Stimulated activated CD4-positive, alpha-beta T cell treated with anti-CD3 and anti-CD28 coated beads, Interleukin-12 subunit alpha, Interleukin-12 subunit beta, amount 100 ng/mL, for 4 hours (primary cell): ENCODE results near the gene PKD1L1.
A peak's percentile ranks its signal among the peaks of the same experiment; 100 is the strongest.

Experiments
- DNase-seq: peaks from one replicate; pipeline ENCODE4 v3.0.0-alpha.2; 2020

The PKD1L1 gene

DNA sequence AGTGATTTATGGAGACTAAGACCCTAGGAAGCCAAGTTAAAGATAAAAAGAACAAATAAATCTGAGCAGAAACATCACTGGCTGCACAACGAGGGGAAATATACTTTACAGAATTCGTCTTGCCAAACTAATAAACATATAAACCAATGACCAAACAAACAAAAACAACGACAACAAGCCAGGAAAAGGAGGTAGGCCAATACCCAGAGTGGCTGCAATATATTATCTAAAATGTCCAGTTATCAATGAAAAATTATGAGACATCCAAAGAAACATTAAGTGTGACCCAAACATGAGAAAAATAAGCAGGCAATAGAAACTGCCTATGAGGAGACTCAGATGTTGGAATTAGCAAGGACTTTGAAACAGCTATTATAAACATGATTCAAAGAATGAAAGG, 81.0 kb downstream of the PKD1L1 start:
- no peak for DNase-seq

DNA sequence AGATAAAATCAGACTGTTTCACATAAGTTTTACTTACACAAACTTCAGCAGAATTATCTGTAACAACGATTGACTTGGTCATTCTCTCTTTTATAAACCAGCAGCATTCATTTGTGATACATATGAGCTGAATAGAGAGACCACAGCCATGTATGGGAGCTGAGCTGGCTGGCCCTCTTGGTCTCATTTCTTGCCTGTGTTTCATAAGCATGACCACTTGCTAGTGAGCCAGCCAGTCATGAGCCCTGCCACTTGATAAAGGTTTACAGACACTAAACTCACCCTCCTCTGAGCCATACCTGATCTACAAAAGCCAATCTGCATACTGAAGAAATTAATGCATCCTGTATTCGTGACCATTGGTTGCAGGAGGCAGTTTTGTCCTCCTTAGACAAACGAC, 82.1 kb downstream of the PKD1L1 start:
- no peak for DNase-seq

DNA sequence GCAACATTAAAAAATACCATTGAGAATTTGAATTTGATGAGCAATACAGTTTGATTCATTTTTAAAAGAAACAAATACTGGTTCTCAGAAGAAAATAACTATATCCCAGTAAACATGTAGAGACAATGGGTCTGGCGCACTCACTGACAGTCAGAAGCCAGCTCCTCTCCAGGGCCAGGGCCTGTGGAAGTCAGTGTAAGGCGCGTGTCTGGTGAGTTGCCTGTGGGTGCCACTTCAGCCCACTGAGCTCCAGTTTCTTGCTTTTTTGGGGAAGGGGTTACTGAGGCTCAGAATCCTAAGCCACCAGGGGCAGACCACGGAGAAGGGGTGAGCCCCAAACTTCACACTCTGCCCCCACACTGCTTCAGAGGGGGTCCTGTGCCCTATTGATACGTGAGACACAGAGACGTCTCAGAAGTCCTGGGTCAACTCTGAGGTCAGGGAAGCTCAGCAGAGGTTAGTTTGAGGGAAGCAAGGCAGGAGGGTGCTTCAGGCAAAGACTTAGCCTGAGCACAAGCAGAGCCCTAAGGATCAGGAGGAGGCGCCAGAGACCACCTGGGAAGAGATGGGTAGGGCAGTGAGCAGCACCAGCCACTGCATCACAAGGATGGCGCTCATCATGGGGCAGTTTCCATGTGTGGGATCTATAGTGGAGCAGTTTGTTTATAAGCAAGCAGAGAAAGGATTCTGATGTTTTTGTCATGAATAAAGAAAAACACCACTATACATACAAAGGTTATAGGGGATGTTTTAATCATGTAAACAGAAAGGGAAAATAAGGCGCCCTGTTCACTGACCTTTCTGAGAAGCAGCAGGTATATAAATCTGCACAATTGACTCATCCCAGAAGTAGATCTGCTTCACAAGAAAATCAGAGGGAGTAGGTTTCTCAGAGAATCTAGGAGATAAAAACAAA, 95.7 kb downstream of the PKD1L1 start:
- DNase-seq, result no peak

DNA sequence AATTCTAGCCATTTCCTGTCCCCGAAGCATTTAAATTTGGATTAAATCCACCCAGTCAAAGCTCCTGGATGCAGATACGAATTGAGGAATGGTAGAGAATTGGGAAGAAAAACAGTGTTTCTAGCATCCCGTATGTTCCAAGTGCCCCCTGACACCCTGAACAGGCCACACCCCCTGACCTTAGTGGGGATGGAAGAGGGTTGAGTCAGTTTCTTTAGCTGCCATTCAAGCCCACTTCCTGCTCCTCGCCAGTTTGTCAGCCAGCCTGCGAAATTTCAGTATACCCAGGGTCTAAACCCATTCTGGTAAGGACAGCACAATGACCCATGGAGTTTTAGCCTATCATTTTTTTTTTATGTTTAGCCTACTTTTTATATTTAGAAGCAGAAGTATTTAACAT, 101.1 kb downstream of the PKD1L1 start:
- no peak for DNase-seq

DNA sequence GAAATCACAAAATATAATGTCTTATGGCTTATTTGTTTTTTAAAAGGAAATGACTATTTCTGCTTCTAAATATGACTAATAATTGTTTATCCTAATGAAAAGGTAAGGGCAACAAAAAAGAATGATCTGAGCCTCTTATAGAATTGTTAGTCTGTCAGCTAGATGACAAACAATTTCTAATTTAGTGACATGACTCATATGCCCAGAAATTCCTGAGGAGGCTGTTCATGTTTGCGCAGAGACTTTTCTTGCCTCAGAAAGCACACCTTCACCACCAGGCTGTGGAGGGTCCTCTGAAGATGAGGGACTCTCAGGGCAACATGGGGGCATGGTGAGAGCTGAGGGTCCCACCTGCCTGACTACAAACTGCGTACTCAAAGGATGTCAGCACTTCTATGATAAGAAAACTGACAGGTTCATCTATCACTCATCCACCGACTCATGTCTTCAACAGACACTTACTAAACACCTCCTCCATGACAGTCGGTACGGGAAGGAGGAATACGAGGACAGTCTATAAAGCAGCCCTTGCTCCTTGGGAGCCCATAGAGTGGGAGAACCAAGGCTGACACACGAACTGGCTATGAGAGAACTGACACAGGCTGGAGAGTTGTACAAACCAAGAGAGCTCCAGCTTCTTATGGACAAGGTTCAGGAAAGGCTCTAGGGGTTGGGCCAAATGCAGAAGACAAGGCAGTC, 102.0 kb downstream of the PKD1L1 start:
- DNase-seq, result no peak

DNA sequence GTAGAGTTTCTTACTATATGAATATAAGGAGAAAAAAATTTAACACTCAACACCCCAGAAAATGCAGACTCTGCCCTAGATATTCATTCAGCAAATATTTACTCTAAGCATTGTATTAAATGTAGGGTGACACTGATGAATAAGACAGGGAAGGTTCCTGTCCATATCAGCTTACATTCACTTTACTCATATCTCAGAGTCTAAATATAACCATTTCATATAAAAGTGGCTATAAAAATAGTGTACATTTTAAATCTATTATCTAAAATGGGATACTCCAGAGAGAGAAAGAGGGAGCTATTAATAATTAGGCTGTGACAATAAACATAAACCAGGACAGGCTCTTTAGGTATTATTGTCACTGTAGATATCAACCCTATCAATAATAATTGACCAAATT, 104.0 kb downstream of the PKD1L1 start:
- no peak for DNase-seq

DNA sequence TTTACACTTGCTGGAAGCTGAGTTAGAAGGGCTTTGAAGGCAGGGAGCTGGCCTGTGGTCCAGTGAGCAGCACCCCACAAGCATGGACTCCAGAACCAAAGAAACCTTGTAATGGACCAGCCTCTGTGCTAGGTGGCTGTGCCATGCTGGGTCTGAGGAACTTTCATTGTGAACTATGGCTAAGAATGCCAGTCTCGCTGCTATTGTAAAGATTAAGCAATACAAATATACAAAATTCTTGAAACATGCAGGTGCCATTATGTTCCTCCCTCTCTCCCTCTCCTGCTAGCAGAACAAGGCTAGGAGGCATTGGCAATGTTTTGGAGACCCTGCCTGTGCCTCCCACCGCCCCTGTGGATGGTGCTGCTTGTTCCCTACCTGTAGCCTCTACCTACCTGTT, 105.0 kb downstream of the PKD1L1 start:
- no peak for DNase-seq

DNA sequence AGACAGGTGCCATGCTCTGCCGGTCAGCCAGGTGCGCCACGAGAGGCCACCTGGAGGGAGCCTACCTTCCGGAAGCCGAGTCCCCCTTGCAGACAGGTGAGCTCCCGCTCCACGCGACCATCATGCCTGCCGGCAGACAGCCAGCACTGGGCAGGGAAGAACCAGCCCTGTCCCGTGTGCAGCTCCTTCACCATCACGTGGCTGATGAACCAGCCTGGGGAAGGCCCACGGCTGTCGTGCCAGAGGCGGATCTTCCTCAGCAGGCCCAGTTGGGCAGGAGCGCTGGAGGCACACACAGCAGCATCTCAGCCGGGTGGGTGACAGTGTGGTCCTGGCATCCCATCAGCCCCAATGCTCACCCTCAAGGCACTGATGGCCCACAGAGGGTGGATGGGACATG, 108.9 kb downstream of the PKD1L1 start:
- DNase-seq, result no peak

DNA sequence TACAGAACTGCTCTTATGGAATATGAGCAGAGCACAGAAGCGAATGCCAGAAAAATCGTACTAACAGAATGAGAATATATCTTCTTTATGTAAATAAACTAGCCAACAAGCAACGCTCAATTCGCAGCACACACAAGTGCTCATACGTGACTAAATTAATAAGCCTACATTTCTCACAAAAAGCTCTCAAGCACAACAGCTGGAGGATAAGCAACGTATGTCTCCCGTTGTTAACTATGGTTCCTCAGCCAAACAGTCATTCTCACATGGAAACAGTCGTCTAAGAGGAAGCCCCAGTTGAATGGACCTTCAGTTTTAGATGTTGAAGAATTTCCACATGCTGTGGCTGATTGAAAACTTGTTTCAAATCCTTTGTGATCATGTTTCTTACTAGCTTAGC, 110.4 kb downstream of the PKD1L1 start:
- DNase-seq, result no peak

DNA sequence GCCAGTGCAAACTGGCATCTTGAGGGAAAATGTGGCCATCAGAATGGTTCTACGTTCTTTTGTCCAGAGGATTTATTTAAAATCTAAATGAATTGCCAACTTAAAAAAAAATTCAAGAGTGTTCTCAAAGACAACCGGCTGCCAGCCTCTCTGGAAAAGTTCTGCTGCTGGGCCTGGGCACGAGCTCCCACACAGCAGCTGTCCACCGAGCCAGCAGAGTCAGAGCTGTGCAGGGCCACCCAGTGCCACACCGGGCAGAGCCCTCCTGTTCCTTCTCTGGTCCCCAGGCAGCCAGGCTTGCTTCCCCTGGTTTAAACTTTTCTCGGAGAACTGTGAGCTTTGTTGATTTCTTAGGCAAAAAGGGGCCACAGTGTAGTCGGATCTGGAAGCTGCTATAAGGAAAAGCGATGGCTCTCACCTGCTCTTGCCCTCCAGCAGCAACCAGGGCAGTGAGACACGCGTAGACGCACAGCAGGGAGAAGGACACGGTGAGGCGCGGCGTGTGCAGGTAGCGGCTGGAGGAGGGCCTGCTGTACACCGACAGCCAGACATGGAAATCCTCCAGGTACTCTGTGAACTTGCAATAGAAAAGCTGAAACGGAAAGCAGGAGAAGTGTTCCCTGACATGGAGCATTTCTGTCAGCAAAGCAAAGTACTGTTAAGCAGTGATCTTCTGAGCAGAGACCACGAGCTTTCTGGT, 111.6 kb downstream of the PKD1L1 start:
- no peak for DNase-seq

DNA sequence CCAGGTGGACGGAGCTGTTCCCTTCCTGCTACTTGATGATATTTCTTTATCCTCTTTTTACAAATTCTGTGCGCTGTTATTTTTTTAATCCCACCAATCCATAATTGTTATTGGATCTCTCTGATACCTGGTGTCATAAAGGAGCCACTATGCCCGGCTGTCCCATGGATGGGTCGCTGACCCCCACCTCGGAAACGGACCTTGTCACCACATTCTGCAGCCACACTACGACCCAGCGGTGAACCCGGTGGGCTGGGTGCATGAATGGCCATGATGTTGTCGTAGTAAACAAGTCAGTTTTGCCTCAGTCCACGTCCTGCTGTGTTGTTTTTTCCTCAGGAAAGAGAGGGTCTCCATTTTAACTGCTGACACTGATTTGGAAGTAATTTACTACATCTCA, 112.2 kb downstream of the PKD1L1 start:
- no peak for DNase-seq

DNA sequence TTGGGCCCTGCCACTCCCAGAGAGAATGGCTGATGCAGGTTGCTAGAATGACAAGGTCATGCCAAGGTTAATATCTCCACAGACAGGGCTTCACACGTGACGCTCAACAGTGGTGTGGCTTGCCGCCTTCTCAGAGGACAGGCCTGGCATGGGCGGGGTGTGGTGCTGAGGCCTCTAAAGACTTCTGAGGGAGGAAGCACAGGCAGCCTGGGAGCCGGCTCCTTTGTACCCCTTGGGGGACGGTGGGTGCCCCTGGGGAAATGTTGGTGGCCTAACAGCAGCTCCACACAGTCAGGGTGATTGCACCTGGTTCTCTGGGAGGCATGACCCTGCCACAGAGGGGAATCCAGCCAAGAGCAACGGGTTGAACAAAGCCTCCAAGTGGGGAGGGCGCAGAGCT, 115.1 kb downstream of the PKD1L1 start:
- DNase-seq, result no peak

DNA sequence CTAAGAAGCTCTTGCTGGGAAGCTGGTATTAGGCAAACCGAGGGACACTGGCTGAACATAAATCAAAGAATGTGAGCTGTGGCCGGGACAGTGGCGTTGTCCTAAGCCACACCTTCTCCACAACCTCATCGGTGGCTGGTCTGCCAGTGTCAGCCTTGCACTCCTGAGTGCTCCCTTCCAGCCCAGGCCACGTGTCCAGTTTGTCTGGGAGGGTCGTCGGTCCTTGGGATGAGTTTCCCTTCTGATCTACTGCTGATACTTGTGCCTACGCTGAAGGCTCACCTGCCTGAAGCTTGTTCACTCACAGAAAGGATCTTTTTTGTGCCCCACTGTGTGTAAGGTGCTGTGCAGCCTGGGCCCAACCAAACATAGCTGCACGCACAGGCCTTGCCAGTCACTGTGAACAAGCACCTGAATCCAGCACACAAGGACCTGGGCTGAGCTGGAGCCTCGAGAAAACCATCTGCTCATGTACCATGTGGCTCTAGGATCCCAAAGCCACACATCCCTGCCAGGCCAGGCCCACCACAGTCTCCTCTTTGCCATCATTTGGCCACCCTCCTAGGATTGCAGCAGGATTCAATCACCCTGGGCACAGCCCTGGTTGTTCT, 116.1 kb downstream of the PKD1L1 start:
- DNase-seq, result no peak

DNA sequence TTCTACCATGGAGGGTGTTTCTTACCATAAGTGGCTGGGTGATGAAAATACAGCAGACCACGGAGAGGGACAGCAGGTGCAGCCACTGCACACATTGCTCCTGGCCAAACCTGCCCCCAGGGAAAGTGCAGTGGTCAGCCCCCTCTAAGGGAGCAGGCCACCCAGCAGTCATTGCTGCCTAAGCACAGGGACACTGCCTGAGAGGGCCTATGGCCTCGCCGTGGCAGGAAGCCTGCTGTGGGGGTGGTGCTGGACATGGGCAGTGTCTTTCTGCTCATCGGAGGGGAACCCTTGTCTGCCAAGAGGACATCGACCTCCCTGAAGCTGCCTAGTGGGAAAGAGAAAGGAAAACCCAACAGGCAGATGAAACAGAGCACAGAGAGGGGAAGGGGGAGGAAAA, 118.3 kb downstream of the PKD1L1 start:
- no peak for DNase-seq

DNA sequence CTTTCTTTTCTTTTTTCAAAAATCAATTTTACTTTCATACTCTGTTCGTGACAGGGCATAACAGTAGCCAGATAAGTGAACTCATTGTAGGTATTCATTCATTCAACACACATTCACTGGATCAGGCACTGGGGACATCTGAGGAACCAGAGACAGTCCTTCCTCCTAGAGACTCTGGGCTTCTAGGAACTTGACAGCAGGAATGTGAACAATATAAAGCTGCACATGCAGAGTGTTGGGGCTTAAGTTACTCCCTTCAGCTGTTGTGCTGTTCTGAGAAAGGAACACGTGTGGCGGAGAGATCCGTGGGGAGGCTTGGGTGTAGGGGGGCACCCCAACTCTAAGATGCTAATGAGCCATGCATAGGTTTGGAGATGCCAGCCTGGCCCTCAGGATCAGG, 120.4 kb downstream of the PKD1L1 start:
- DNase-seq, result no peak

DNA sequence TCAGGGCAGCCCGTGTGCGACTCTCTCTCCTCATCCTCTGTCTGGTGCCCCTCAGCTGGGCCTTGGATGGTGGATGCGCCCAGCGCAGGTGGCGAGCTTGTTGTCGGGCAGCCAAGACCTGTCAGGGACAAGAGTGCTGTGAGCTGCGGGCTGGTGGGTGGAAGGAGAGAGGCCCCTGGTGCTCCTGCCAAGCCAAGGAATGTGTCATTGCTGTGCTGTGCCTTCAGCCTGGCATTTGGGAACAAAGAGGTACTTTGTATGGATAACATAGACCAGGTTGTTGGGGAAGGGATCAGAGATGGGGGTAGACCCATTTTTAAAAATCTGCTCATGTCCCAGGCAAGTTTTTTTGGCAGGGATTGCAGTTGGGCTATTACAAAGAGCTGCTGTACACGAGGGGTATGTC, 120.9 kb downstream of the PKD1L1 start:
- no peak for DNase-seq

DNA sequence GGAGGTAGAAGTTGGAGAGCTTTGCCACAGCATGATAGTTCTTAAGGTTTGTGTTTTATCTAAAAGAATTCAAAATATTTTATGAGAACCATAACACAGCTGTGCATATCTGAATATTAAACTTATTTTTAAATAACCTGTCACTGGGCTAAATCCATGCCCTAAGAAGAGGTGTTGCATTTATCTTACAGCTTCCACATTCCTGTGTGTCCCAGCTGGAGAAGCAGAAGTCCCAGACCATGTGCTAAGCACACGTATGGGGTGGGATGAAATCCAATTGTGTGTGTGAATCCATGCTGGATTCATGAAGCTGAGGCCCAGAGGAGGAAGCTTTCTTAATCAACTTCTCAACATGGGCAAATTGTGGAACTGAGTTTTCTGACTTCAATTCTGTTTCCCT, 121.5 kb downstream of the PKD1L1 start:
- DNase-seq, result no peak

DNA sequence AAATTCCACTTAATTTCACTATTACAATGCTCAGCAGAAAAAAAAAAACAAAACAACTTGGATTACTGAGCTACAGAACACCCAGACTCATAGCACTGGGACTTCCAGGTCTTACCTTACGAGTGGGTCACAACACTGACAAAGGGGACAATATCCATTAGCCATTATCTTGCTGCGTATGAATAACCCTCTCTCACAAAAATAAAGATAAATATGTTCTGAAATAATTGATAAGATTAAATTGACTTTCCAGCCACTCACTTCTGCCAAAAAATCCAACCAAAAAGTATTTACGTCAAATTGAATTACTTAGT, 128.7 kb downstream of the PKD1L1 start:
- DNase-seq, result no peak

DNA sequence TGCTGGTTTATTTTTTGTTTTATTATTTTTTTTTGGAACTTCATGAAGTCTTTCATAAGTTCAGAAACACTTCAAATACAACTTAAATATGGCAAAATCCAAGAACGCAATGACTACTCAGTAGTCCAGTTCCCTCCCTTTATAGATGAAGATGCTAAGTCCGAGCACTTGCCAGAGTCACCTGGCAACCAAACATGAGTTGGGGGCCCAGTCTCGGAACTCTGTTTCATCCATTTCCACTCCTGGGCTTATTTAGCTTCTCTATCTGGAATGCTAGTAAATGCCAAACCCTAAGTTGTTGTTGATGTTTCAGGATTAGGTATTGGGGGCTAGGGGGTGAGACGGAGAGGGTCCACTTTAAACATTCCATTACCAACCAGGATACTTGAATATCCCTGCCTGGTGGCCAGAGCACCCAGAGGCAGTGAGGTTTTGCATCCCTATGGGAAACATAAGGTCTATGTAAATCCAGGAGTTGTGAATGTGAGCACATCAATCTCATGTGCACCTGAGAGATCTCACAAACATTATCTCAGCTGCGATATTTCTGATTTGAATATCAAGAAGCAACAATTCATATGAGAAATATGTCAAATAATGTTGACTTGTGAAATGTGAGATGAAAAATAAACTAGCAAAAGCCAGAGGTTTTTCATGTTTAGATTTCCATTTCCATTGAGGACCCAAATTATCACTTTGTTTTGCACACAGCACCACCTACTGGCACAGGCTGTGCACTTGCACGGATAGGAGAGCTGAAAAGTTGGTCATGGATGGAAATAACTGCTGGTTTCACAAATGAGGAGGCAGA, 129.3 kb downstream of the PKD1L1 start:
- DNase-seq, result peak; percentile 15

DNA sequence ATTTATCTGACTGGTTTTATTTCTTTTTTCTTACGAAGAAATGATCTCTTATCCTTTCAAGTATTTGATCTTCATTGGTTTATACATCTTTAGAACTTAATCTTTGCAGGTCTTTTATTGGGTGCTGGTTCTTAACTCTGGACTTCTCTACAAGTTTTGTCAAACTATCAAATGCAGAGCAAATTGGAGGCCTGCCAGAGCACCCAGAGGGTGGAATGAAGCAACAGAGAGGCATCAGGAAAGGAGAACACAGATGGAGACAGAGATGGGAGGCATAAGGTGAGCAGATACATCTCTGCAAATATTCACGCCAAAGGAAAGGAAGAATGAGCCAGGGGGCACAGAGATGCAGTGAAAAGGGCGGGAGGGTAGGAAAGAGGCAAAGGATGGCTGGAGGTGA, 130.3 kb downstream of the PKD1L1 start:
- DNase-seq, result no peak

DNA sequence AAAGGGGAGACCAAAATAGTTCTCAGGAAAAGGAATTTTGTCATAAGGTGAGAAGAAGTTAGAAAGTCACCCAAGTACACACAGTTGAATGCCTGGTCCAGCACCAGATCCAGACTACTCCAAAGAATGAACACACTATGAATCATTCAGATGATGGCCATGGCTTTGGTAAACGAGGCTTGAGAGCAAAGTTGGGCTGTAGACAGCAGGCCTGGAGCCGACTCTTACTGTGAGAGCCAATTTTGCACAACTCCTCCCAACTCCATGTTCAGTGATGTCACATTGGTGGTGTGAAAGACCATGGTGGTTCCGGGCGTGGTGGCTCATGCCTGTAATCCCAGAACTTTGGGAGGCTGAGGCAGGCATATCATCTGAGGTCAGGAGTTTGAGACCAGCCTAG, 131.6 kb downstream of the PKD1L1 start:
- no peak for DNase-seq

DNA sequence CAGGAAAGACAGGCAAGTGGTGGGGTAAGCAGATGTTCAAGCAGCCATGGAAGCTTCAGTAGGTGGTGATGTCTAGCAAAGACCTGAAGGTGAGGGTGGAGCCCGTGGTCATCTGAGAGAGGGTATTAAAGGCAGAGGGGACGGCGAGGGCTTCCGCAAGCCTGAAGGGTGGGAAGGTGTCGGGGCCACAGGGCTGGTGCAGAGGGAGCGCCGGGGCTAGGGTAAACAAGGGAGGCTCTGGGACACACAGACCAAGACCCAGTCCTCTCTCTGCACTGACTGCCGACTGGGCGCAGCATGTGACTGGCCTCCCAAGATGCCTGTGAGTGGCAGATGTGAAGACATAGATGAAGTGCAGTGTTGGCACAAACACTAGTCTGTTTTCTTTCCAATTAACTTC, 132.4 kb downstream of the PKD1L1 start:
- no peak for DNase-seq
